ENCODE results near the gene RASA2. TPM values are rescaled to one million over a fixed set of nuclear protein-coding genes. Genes with fewer than 3 reads are reported as not detected.

Gene RASA2
- polyA plus RNA-seq, 1 of the 3 experiments (the other 2 are of a cell fraction) = 2.4 TPM

- TF ChIP-seq GATA2 (CRISPR knock-in tag; IDR thresholded peaks at IDR 0.05) = no peak
- TF ChIP-seq USF1 (IDR thresholded peaks at IDR 0.05; ENCODE audit: borderline replicate concordance, low read depth) = no peak
- no peak for TF ChIP-seq YY1 (IDR thresholded peaks at IDR 0.05; ENCODE audit: low read depth)
- TF ChIP-seq POLR2AphosphoS5 (IDR thresholded peaks at IDR 0.05; ENCODE audit: low read depth, low read length) = no peak
- no peak for TF ChIP-seq MAX (IDR thresholded peaks at IDR 0.05; ENCODE audit: low read depth)
- no peak for TF ChIP-seq ZBTB33 (IDR thresholded peaks at IDR 0.05; ENCODE audit: borderline replicate concordance, low read depth)
- TF ChIP-seq EZH2phosphoT487 (IDR thresholded peaks at IDR 0.05; ENCODE audit: borderline replicate concordance, low read depth) = no peak
- TF ChIP-seq RFX5 (IDR thresholded peaks at IDR 0.05; ENCODE audit: low read length) = no peak
- no peak for TF ChIP-seq IRF3 (IDR thresholded peaks at IDR 0.05; ENCODE audit: low read depth, low read length)
- no peak for TF ChIP-seq MXI1 (IDR thresholded peaks at IDR 0.05; ENCODE audit: low read depth, low read length)
- no peak for TF ChIP-seq EP300 (IDR thresholded peaks at IDR 0.05; ENCODE audit: borderline replicate concordance in 1 of 2, low read depth in 1 of 2, low read length in 1 of 2)
- TF ChIP-seq USF2 (IDR thresholded peaks at IDR 0.05; ENCODE audit: borderline replicate concordance, low read depth, low read length) = no peak
- no peak for TF ChIP-seq FOXJ3 (CRISPR knock-in tag; IDR thresholded peaks at IDR 0.05)
- no peak for TF ChIP-seq JUND (IDR thresholded peaks at IDR 0.05)
- CTCF ChIA-PET = interaction anchor here (0.6 kb wide), 1 partner anchor 190 kb away, joined by 3 read pairs; no protein-coding TSS in a partner anchor
- no peaks in the 10 kb centered on the region for H3K36me3 ChIP-seq (replicated peaks in 1 of 2; ENCODE audit: control insufficient read depth in 1 of 2, insufficient read depth in 2 of 2, low read length in 1 of 2)
- H3K27ac ChIP-seq (ENCODE audit: low read depth in 2 of 2, low read length in 1 of 2) = no peak overlapping the region
- H3K9me3 ChIP-seq = no peaks in the 10 kb centered on the region
- H3K9ac ChIP-seq = no peak overlapping the region
- H3K4me2 ChIP-seq = no peak overlapping the region
- no peak for DNase-seq
- no peaks in the 10 kb centered on the region for H3K27me3 ChIP-seq (ENCODE audit: insufficient read depth)
- no peaks in the 10 kb centered on the region for H3K79me2 ChIP-seq (ENCODE audit: insufficient read depth)
- H3K4me1 ChIP-seq (ENCODE audit: control insufficient read depth in 1 of 2, insufficient read depth in 2 of 2, low read depth in 1 of 2, low read length in 1 of 2) = peaks cover 3 to 6% of the 10 kb centered on the region in 2 experiments; a peak in 2 of 4 replicates
- H2AFZ ChIP-seq (ENCODE audit: low read depth) = no peak overlapping the region
- POLR2A ChIA-PET = no interaction called here
- H3K4me3 ChIP-seq (ENCODE audit: low read depth in 2 of 2, low read length in 1 of 2) = no peak overlapping the region
- no peaks in the 10 kb centered on the region for H3K9me2 ChIP-seq
- WGBS (ENCODE audit: low lambda C conversion rate) = 70% methylated on average over 8 of the region's 8 CpGs
- no peaks in the 10 kb centered on the region for H4K20me1 ChIP-seq (ENCODE audit: insufficient read depth)
- no peaks in the 10 kb centered on the region for H3F3A ChIP-seq (replicated peaks; ENCODE audit: insufficient read depth)
These were observed 177.2 kb downstream of the RASA2 start for GRCh38 chr3:141663993-141664392.

Other genes starting within 250 kb of the RASA2 start
- 10.1 and 11.3 TPM in 2 replicates for gene ZBTB38, start 118.5 kb upstream of the RASA2 start, polyA plus RNA-seq (2012; rRNA removed)